ENCODE data around the gene TRAM2.

The TRAM2 gene

GRCh38 chr6:52529311-52529710, 47.5 kb downstream of the TRAM2 start:
- H3K4me3 ChIP-seq = no peak overlapping the region
- peaks cover 0 to 20% (median 8%) of the 10 kb centered on the region in 4 donors for H3K4me1 ChIP-seq
- TF ChIP-seq, protein P1, sequence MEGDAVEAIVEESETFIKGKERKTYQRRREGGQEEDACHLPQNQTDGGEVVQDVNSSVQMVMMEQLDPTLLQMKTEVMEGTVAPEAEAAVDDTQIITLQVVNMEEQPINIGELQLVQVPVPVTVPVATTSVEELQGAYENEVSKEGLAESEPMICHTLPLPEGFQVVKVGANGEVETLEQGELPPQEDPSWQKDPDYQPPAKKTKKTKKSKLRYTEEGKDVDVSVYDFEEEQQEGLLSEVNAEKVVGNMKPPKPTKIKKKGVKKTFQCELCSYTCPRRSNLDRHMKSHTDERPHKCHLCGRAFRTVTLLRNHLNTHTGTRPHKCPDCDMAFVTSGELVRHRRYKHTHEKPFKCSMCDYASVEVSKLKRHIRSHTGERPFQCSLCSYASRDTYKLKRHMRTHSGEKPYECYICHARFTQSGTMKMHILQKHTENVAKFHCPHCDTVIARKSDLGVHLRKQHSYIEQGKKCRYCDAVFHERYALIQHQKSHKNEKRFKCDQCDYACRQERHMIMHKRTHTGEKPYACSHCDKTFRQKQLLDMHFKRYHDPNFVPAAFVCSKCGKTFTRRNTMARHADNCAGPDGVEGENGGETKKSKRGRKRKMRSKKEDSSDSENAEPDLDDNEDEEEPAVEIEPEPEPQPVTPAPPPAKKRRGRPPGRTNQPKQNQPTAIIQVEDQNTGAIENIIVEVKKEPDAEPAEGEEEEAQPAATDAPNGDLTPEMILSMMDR (IDR thresholded peaks at IDR 0.05) = no peak
- no peak overlapping the region for H3K27ac ChIP-seq
- H3K36me3 ChIP-seq = peaks cover under 1 to 8% (median 4%) of the 10 kb centered on the region in 3 donors
- H3K27me3 ChIP-seq = no peaks in the 10 kb centered on the region
- no peaks in the 10 kb centered on the region for H3K9me3 ChIP-seq
- intact Hi-C loops (cut with DNase I; ENCODE audit: low total_unique reads) = no loop called here
- DNase-seq = no peak

DNA sequence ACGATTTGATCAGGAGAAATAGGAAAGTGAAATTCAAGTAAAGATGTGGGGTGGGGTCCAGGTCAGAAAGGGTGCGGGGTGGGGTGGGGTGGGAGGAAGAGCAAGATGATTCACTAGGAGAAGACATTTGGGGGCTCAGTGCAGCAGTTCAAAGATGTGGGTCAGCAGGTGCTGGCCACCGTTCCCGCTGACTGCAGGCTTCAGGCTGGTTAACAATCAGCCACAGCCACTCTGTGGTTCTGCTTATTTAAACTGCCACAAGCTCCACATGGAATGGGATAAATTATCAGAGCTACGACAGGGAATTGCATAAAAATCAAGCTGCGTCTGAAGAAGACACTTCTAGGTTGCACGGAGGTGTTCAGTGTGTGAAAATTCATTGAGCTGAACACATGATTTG, 49.4 kb downstream of the TRAM2 start:
- Histone ChIP-seq H3K4me3 (no peak overlapping the region), H3K4me1 (peaks cover 7 to 36% (median 20%) of the 10 kb centered on the region in 4 donors), H3K27ac (no peak overlapping the region), H3K9me3 (no peaks in the 10 kb centered on the region), H3K27me3 (no peaks in the 10 kb centered on the region), H3K36me3 (no peaks in the 10 kb centered on the region)
- TF ChIP-seq, protein P1 (IDR thresholded peaks at IDR 0.05) = no peak
- intact Hi-C loops (cut with DNase I; ENCODE audit: low total_unique reads) = no loop called here
- DNase-seq = no peak

GRCh38 chr6:52526634-52527033, 50.2 kb downstream of the TRAM2 start:
- intact Hi-C loops (cut with DNase I; ENCODE audit: low total_unique reads) = no loop called here
- DNase-seq = no peak
- TF ChIP-seq, protein P1 (IDR thresholded peaks at IDR 0.05) = no peak

GRCh38 chr6:52524918-52525317, 51.9 kb downstream of the TRAM2 start:
- no peaks in the 10 kb centered on the region for H3K36me3 ChIP-seq
- TF ChIP-seq, protein P1 (IDR thresholded peaks at IDR 0.05) = no peak
- peaks cover 8 to 45% (median 32%) of the 10 kb centered on the region in 4 donors for H3K4me1 ChIP-seq
- no peaks in the 10 kb centered on the region for H3K9me3 ChIP-seq
- DNase-seq = no peak
- H3K4me3 ChIP-seq = no peak overlapping the region
- H3K27me3 ChIP-seq = no peaks in the 10 kb centered on the region
- intact Hi-C loops (cut with DNase I; ENCODE audit: low total_unique reads) = no loop called here
- H3K27ac ChIP-seq = peak overlapping the region; percentile 14 to 86

More at GRCh38 chr6:52526634-52527033, 50.2 kb downstream of the TRAM2 start:
- no peaks in the 10 kb centered on the region for H3K36me3 ChIP-seq
- no peak overlapping the region for H3K4me3 ChIP-seq
- no peaks in the 10 kb centered on the region for H3K9me3 ChIP-seq
- no peak overlapping the region for H3K27ac ChIP-seq
- no peaks in the 10 kb centered on the region for H3K27me3 ChIP-seq
- peaks cover 8 to 44% (median 27%) of the 10 kb centered on the region in 4 donors for H3K4me1 ChIP-seq

DNA sequence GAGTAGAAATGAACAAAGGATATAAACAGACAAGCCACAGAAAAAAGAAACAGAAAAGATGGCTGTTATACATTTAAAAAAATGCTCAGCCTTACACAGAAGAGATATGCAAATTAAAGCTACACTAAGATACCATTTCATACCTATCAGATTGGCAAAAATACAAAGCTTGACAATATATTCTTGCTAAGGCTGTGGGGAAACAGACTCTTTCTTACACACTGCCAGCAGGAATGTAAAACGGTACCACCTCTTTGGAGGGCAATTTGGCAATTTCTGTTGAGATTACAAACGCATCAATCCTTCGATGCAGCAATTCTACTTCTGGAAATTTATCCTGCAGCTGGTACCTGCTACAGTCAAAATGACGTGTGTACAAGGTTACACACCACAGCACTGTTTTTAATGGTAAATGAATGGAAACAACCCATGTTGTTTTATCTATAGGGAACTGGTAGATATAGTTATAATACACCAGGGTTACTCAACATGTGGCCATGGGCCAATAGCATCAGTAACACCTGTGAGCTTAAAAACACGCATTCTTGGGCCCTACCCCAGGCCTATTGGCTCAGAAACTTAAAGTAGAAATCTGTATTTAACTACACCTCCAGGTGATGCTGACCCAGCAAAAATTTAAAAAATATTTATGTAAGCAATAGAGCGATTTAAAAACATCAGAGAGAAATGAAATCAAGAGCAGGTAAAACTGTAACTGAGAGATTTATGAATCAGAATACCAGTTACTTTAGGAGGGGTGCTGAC, 53.3 kb downstream of the TRAM2 start:
- TF ChIP-seq, protein P1 (IDR thresholded peaks at IDR 0.05) = no peak
- no peaks in the 10 kb centered on the region for H3K27me3 ChIP-seq
- no peak overlapping the region for H3K4me3 ChIP-seq
- peaks cover 8 to 55% (median 41%) of the 10 kb centered on the region in 4 donors for H3K4me1 ChIP-seq
- H3K27ac ChIP-seq = peak overlapping the region; percentile 83 to 86
- DNase-seq = no peak
- intact Hi-C loops (cut with DNase I; ENCODE audit: low total_unique reads) = no loop called here
- no peaks in the 10 kb centered on the region for H3K9me3 ChIP-seq
- no peaks in the 10 kb centered on the region for H3K36me3 ChIP-seq

Measured in tibial artery (tissue), 4 donors.